Activated CD4-positive, alpha-beta T cell treated with anti-CD3 and anti-CD28 coated beads, Interleukin-2, amount 10 ng/mL, durations not matched to agents 7 days and 5 days (primary cell): ENCODE results near the gene PLCXD1. TPM values are rescaled to one million over a fixed set of nuclear protein-coding genes. Genes with fewer than 3 reads are reported as not detected.
"Not testable (repeated sequence)": the region's sequence is repeated elsewhere in the genome, so short reads cannot be mapped to it uniquely, and the experiment has no call there.

ENCODE experiments used
- CTCF ChIA-PET: fragments of 350-600 bp; sonication (Branson Sonifier 250); formaldehyde crosslinking; loops from one replicate; lab custom pipeline; 2021; ENCODE audit warnings: antibody characterized with exemption; lab: Charles Lee
- POLR2A ChIA-PET: fragments of 350-600 bp; sonication (Branson Sonifier 250); formaldehyde crosslinking; loops from one replicate; lab custom pipeline; 2021; ENCODE audit warnings: antibody characterized with exemption; lab: Charles Lee
- DNase-seq: peaks from one replicate; pipeline ENCODE4 v3.0.0-alpha.2; 2020
- H3K27ac Mint-ChIP-seq: one replicate; pipeline ENCODE4 v1.8.0; 2021; ENCODE audit warnings: mild to moderate bottlenecking, moderate library complexity, mixed read lengths
- H3K27me3 Mint-ChIP-seq: one replicate; pipeline ENCODE4 v1.8.0; 2021; ENCODE audit warnings: mixed read lengths
- H3K36me3 Mint-ChIP-seq: one replicate; pipeline ENCODE4 v1.8.0; 2021; ENCODE audit warnings: low read depth, mixed read lengths
- H3K4me1 Mint-ChIP-seq: one replicate; pipeline ENCODE4 v1.8.0; 2021; ENCODE audit warnings: mixed read lengths
- H3K4me3 Mint-ChIP-seq: one replicate; pipeline ENCODE4 v1.8.0; 2021; ENCODE audit warnings: mild to moderate bottlenecking, moderate library complexity, mixed read lengths
- H3K9me3 Mint-ChIP-seq: one replicate; pipeline ENCODE4 v1.8.0; 2021; ENCODE audit warnings: mixed read lengths
- total RNA-seq, 2 experiments: library from RNA; stranded (reverse); gene quantifications; one replicate each; pipeline ENCODE4 v1.2.3, GENCODE V29; 2021

PLCXD1 gene
- total RNA-seq, 2 experiments from 2014 or later = 60.1 to 63.4 TPM

DNA sequence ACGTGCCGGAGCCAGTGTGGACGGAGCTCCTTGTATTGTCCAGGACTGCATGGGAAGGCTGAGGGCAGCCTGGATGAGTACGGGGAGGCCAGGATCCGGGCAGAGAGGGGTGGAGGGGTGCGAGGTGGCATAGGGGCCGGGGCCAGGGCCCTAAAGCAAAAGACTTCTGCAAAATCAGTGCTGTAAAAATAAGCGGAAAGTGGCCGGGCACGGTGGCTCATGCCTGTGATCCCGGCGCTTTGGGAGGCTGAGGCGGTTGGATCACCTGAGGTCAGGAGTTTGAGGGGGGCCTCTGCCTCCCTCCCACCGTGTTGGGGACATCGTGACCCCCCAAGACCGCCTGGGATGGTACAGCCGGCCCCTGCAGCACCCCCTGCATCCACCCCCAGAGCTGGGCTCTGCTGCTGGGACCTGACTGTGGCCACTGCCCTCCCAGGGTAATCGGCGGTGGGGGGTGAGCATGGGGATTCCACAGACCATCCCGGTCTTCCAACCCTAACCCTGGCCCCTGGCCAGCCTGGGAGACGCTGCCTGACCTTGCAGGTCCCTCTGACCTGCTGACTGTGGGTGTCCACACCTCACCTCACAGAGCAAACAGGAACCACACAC is 23.4 kb upstream of the PLCXD1 start:
- Mint-ChIP-seq H3K4me3 (no peak overlapping the region), H3K27ac (no peak overlapping the region), H3K9me3 (no peaks in the 10 kb centered on the region), H3K27me3 (no peaks in the 10 kb centered on the region), H3K36me3 (no peaks in the 10 kb centered on the region), H3K4me1 (no peaks in the 10 kb centered on the region)
- ChIA-PET CTCF (no interaction called here), POLR2A (no interaction called here)
- DNase-seq = no peak

GRCh38 chrX:258291-259040 is 22.7 kb upstream of the PLCXD1 start:
- POLR2A ChIA-PET = no interaction called here
- H3K27ac Mint-ChIP-seq = no peak overlapping the region
- no peaks in the 10 kb centered on the region for H3K36me3 Mint-ChIP-seq
- DNase-seq = no peak
- H3K27me3 Mint-ChIP-seq = no peaks in the 10 kb centered on the region
- H3K4me1 Mint-ChIP-seq = no peaks in the 10 kb centered on the region
- no peaks in the 10 kb centered on the region for H3K9me3 Mint-ChIP-seq
- CTCF ChIA-PET = no interaction called here
- no peak overlapping the region for H3K4me3 Mint-ChIP-seq

DNA sequence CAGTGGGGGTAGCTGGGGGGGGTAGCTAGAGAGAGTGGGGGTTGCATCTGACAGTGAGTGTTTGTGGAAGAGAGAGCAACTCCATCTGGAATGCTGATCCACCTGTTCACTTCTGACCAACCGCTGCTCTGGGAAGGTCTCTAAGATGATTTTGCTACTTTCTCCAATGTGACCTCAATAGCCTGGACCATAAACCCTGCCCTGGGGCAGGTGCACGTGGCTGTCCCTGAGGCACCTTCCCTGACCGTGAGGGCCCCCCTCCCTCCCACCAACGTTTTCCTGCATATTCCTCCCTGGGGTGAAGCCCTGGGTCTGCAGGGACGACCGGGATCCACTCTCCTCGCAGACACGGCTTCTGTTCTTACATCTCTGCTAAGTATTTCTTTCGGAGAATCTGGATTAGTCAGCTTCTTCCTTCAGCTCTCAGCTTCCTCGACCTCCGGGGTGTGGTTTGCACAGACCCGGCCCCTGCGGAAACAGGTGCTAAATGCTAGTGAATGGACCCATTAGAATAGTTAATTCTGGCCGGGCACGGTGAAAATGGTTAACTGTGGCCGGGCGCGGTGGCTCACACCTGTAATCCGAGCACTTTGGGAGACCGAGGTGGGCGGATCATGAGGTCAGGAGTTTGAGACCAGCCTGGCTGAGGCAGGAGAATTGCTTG is 21.4 kb upstream of the PLCXD1 start:
- H3K27me3 Mint-ChIP-seq = no peaks in the 10 kb centered on the region
- ChIA-PET POLR2A (no interaction called here), CTCF (no interaction called here)
- H3K4me3 Mint-ChIP-seq = no peak overlapping the region
- H3K4me1 Mint-ChIP-seq = no peaks in the 10 kb centered on the region
- DNase-seq = no peak
- H3K36me3 Mint-ChIP-seq = no peaks in the 10 kb centered on the region
- peak overlapping the region; percentile 13 for H3K27ac Mint-ChIP-seq
- no peaks in the 10 kb centered on the region for H3K9me3 Mint-ChIP-seq

GRCh38 chrX:261167-261918 is 19.8 kb upstream of the PLCXD1 start:
- no peak for DNase-seq
- no peak overlapping the region for H3K27ac Mint-ChIP-seq
- ChIA-PET CTCF (no interaction called here), POLR2A (no interaction called here)
- no peaks in the 10 kb centered on the region for H3K27me3 Mint-ChIP-seq
- H3K9me3 Mint-ChIP-seq = no peaks in the 10 kb centered on the region
- no peaks in the 10 kb centered on the region for H3K4me1 Mint-ChIP-seq
- H3K36me3 Mint-ChIP-seq = no peaks in the 10 kb centered on the region
- H3K4me3 Mint-ChIP-seq = no peak overlapping the region

DNA sequence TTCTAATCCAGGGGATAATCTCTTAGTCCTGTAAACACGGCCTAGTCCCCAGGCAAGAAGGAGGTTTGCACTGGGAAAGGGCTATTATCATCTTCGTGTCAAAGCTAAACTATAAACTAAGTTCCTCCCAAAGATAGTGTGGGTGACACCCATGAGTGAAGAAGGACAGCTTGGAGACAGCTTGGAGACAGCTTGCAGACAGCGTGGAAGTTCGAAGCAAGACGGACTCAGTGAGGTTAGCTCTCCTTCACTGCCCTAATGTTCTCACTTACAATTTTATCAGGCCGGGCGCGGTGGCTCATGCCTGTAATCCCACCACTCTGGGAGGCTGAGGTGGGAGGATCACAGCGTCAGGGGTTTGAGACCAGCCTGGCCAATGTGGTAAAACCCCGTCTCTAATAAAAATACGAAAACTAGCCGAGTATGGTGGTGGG is 19.2 kb upstream of the PLCXD1 start:
- no peaks in the 10 kb centered on the region for H3K36me3 Mint-ChIP-seq
- no peaks in the 10 kb centered on the region for H3K9me3 Mint-ChIP-seq
- H3K4me1 Mint-ChIP-seq = no peaks in the 10 kb centered on the region
- DNase-seq = no peak
- POLR2A ChIA-PET = no interaction called here
- CTCF ChIA-PET = no interaction called here
- H3K27me3 Mint-ChIP-seq = no peaks in the 10 kb centered on the region
- no peak overlapping the region for H3K27ac Mint-ChIP-seq
- no peak overlapping the region for H3K4me3 Mint-ChIP-seq

DNA sequence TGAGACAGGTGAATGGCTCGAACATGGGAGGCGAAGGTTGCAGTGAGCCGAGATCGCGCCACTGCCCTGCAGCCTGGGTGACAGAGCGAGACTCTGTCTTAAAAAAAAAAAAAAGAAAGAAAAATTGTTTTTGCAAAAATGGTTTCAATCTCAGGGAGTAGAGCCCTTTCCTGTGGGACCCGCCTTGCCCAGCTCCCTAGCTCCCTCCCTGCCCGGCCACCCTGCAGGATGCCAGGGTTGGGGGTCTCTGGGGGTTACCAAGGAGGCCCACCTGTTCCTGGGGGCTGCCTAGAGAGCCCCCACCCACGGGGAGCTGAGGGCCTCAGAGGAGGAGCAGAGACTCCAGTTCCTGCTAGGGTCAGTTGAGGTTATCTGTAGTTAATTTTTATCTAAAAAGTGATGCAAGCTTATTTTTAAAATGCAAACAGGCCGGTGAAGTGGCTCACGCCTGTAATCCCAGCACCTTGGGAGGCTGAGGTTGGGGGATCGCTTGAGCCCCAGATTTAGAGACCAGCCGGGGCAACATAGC is 18.7 kb upstream of the PLCXD1 start:
- DNase-seq = no peak
- Mint-ChIP-seq H3K4me3 (no peak overlapping the region), H3K27ac (no peak overlapping the region), H3K9me3 (no peaks in the 10 kb centered on the region), H3K4me1 (no peaks in the 10 kb centered on the region), H3K27me3 (no peaks in the 10 kb centered on the region), H3K36me3 (no peaks in the 10 kb centered on the region)
- CTCF ChIA-PET = no interaction called here
- POLR2A ChIA-PET = no interaction called here

- H3K4me3 Mint-ChIP-seq, H3K27me3 Mint-ChIP-seq, H3K27ac Mint-ChIP-seq, H3K36me3 Mint-ChIP-seq, POLR2A ChIA-PET, DNase-seq, CTCF ChIA-PET, H3K9me3 Mint-ChIP-seq, H3K4me1 Mint-ChIP-seq: not testable (repeated sequence)
Measured at GRCh38 chrX:264006-264405, 17.2 kb upstream of the PLCXD1 start.

DNA sequence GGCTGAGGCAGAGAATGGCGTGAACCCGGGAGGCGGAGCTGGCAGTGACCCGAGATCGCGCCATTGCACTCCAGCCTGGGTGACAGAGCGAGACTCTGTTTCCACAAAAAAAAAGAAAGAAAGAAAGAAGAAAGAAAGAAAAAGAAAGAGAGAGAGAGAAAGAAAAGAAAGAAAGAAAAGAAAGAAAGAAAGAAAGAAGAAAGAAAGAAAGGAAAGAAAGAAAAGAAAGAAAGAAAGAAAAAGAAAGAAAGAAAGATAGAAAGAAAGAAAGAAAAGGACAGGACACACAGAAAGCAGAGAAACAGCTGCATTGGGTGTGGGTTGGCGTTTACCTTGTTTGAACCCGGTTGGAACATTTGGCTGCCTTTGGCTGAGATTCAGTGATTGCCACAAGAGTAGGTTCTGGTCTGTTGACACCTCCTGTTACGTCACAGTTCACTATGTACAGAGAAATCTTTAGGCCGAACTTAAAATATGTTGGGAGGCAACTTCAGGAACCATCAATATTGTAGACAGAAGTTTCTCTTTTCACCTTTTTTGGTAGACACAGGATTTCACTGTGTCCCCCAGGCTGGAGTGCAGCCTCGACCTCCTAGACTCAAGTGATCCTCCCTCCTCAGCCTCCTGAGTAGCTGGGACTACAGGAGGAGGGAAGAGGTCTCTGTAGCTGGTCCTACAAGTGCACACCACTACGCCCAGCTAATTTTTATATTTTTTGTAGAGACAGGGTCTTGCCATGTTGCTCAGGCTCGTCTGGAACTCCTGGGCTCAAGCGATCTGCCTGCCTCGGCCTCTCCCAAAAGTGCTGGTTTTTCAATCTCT is 16.3 kb upstream of the PLCXD1 start:
- Mint-ChIP-seq H3K4me3 (no peak overlapping the region), H3K4me1 (no peaks in the 10 kb centered on the region), H3K27me3 (no peaks in the 10 kb centered on the region), H3K36me3 (no peaks in the 10 kb centered on the region), H3K27ac (no peak overlapping the region), H3K9me3 (no peaks in the 10 kb centered on the region)
- ChIA-PET POLR2A (no interaction called here), CTCF (no interaction called here)
- DNase-seq = no peak

GRCh38 chrX:265502-265901 is 15.7 kb upstream of the PLCXD1 start:
- ChIA-PET POLR2A (no interaction called here), CTCF (no interaction called here)
- H3K36me3 Mint-ChIP-seq = no peaks in the 10 kb centered on the region
- no peak for DNase-seq
- no peak overlapping the region for H3K4me3 Mint-ChIP-seq
- no peaks in the 10 kb centered on the region for H3K9me3 Mint-ChIP-seq
- H3K27me3 Mint-ChIP-seq = no peaks in the 10 kb centered on the region
- H3K27ac Mint-ChIP-seq = no peak overlapping the region
- no peaks in the 10 kb centered on the region for H3K4me1 Mint-ChIP-seq

GRCh38 chrX:267771-268261 is 13.4 kb upstream of the PLCXD1 start:
- POLR2A ChIA-PET = no interaction called here

DNA sequence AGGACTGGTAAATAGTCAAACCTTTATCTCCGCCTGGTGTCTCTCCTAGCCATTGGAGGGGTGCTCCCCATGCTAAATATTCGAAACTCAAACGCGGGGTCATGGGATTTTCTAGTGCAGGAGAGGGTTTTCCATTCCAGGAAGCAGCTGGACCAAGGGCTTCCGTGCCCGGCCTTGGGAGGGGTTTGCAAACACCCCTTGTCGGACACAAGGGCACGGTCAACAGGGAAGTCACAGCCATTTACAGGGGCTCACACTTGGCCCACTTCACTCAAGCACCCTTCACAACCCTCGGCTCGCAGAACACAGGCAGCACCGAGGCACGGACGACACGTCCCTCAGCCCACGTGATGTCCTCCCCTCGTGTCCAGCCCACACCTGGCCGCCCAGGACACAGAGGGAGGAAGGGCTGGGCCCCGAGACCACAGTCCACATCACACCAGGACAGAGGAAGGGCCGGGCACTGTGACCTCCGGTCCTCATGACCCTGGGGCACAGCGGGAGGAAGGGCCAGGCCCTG is 10.3 kb upstream of the PLCXD1 start:
- CTCF ChIA-PET = no interaction called here
- POLR2A ChIA-PET = no interaction called here
- peak; percentile 3 for DNase-seq

More at GRCh38 chrX:267771-268261, 13.4 kb upstream of the PLCXD1 start:
- CTCF ChIA-PET = no interaction called here
- Mint-ChIP-seq H3K9me3 (no peaks in the 10 kb centered on the region), H3K27ac (no peak overlapping the region), H3K27me3 (no peaks in the 10 kb centered on the region), H3K36me3 (no peaks in the 10 kb centered on the region), H3K4me1 (no peaks in the 10 kb centered on the region), H3K4me3 (no peak overlapping the region)
- no peak for DNase-seq

More for the DNA sequence above, 10.3 kb upstream of the PLCXD1 start:
- Mint-ChIP-seq H3K27ac (no peak overlapping the region), H3K36me3 (no peaks in the 10 kb centered on the region), H3K27me3 (peaks cover 4% of the 10 kb centered on the region), H3K9me3 (no peaks in the 10 kb centered on the region), H3K4me3 (no peak overlapping the region), H3K4me1 (peaks cover 3% of the 10 kb centered on the region)
